Ishikawa (cell line): ENCODE data around the gene NPAS3.

ENCODE experiments used
- CEBPB ChIP-seq: IDR thresholded peaks from 2 replicates; pipeline ENCODE4 v1.6.1; 2012
- CREB1 ChIP-seq: IDR thresholded peaks from 2 replicates; pipeline ENCODE4 v1.6.1; 2012; ENCODE audit warnings: low read depth
- EGR1 ChIP-seq: IDR thresholded peaks from 2 replicates; pipeline ENCODE4 v1.6.1; 2012
- EP300 ChIP-seq: IDR thresholded peaks from 2 replicates; pipeline ENCODE4 v1.6.1; 2012; ENCODE audit warnings: borderline replicate concordance
- FOXM1 ChIP-seq: IDR thresholded peaks from 2 replicates; pipeline ENCODE4 v1.6.1; 2012; ENCODE audit warnings: low read depth, borderline replicate concordance
- MAX ChIP-seq: IDR thresholded peaks from 2 replicates; pipeline ENCODE4 v1.6.1; 2012
- NFIC ChIP-seq: IDR thresholded peaks from 2 replicates; pipeline ENCODE4 v1.6.1; 2012
- RAD21 ChIP-seq: IDR thresholded peaks from 2 replicates; pipeline ENCODE4 v1.6.1; 2012; ENCODE audit warnings: low read depth
- REST ChIP-seq: IDR thresholded peaks from 2 replicates; pipeline ENCODE4 v1.6.1; 2012; ENCODE audit warnings: low read depth, mild to moderate bottlenecking
- TAF1 ChIP-seq: IDR thresholded peaks from 2 replicates; pipeline ENCODE4 v1.6.1; 2012; ENCODE audit warnings: low read depth, mild to moderate bottlenecking
- TCF12 ChIP-seq: IDR thresholded peaks from 2 replicates; pipeline ENCODE4 v1.6.1; 2012; ENCODE audit warnings: low read depth
- TEAD4 ChIP-seq: IDR thresholded peaks from 2 replicates; pipeline ENCODE4 v1.6.1; 2012
- USF1 ChIP-seq: IDR thresholded peaks from 2 replicates; pipeline ENCODE4 v1.6.1; 2012
- YY1 ChIP-seq: IDR thresholded peaks from 2 replicates; pipeline ENCODE4 v1.6.1; 2012; ENCODE audit warnings: low read depth
- ZBTB7A ChIP-seq: IDR thresholded peaks from 2 replicates; pipeline ENCODE4 v1.6.1; 2012; ENCODE audit warnings: low read depth

Gene NPAS3

GRCh38 chr14:33676135-33676566, 737.5 kb downstream of the NPAS3 start:
- no peak for TF ChIP-seq ZBTB7A
- peak; percentile 50; the same call in 1 of the 2 replicates for TF ChIP-seq USF1
- no peak for TF ChIP-seq REST
- peak; percentile 19; the same call in 1 of the 2 replicates for TF ChIP-seq RAD21
- TF ChIP-seq YY1, result no peak
- TF ChIP-seq TEAD4, result no peak
- no peak for TF ChIP-seq TCF12

GRCh38 chr14:33676891-33677290, 738.2 kb downstream of the NPAS3 start:
- TF ChIP-seq EP300, result no peak

- TF ChIP-seq MAX (no peak), EGR1 (no peak), YY1 (no peak), NFIC (no peak), CREB1 (no peak), TAF1 (no peak), RAD21 (no peak), EP300 (no peak), REST (no peak), ZBTB7A (no peak), USF1 (no peak), TEAD4 (no peak), FOXM1 (no peak), TCF12 (no peak)
Measured at GRCh38 chr14:33678005-33678404, 739.3 kb downstream of the NPAS3 start.

GRCh38 chr14:33679025-33679424, 740.3 kb downstream of the NPAS3 start:
- no peak for TF ChIP-seq REST
- TF ChIP-seq TAF1, result no peak
- TF ChIP-seq YY1, result no peak
- TF ChIP-seq MAX, result no peak
- TF ChIP-seq EP300, result no peak
- TF ChIP-seq FOXM1, result no peak

GRCh38 chr14:33679461-33680225, 741.0 kb downstream of the NPAS3 start:
- TF ChIP-seq EGR1 (no peak), FOXM1 (no peak), USF1 (no peak), CEBPB (no peak), RAD21 (no peak), REST (no peak), YY1 (no peak), TAF1 (no peak), TCF12 (no peak), MAX (no peak), NFIC (no peak), ZBTB7A (no peak), CREB1 (no peak), TEAD4 (no peak), EP300 (no peak)
